HEK293 (cell line): ENCODE results near the gene STS.

Source experiments
- ATF2 ChIP-seq: fragments of 450-650 bp; formaldehyde crosslinking; IDR thresholded peaks from 2 replicates; pipeline ENCODE4 v1.5.1; 2016; ENCODE audit warnings: missing biosample characterization, missing genetic modification characterization, low read depth
- SP7 ChIP-seq: fragments of 450-650 bp; formaldehyde crosslinking; IDR thresholded peaks from 2 replicates; pipeline ENCODE4 v1.5.1; 2016; ENCODE audit warnings: missing biosample characterization, missing genetic modification characterization
- YY1 ChIP-seq: fragments of 450-650 bp; formaldehyde crosslinking; IDR thresholded peaks from 2 replicates; pipeline ENCODE4 v1.5.1; 2018; ENCODE audit warnings: missing biosample characterization, missing genetic modification characterization
- ZBTB7A ChIP-seq: fragments of 450-650 bp; formaldehyde crosslinking; IDR thresholded peaks from 2 replicates; pipeline ENCODE4 v1.5.1; 2016; ENCODE audit warnings: low read depth, missing biosample characterization, missing genetic modification characterization
- ZNF10 ChIP-seq: fragments of 450-650 bp; formaldehyde crosslinking; IDR thresholded peaks from 2 replicates; pipeline ENCODE4 v1.5.1; 2017; ENCODE audit warnings: missing biosample characterization, missing genetic modification characterization
- ZNF174 ChIP-seq: fragments of 450-650 bp; formaldehyde crosslinking; IDR thresholded peaks from 2 replicates; pipeline ENCODE4 v1.5.0; 2017; ENCODE audit warnings: missing biosample characterization, mild to moderate bottlenecking, missing genetic modification characterization
- ZNF19 ChIP-seq: fragments of 450-650 bp; formaldehyde crosslinking; IDR thresholded peaks from 2 replicates; pipeline ENCODE4; 2016; ENCODE audit warnings: missing biosample characterization, missing genetic modification characterization, low read depth
- ZNF555 ChIP-seq: fragments of 450-650 bp; formaldehyde crosslinking; conservative IDR thresholded peaks from 2 replicates; pipeline ENCODE4 v1.5.1; 2017; ENCODE audit warnings: missing biosample characterization, mild to moderate bottlenecking, missing genetic modification characterization, inconsistent platforms
- ZNF596 ChIP-seq: fragments of 450-650 bp; IDR thresholded peaks from 2 replicates; pipeline ENCODE4 v1.5.0; 2018; ENCODE audit warnings: missing biosample characterization, mild to moderate bottlenecking, missing genetic modification characterization, moderate library complexity
- ZSCAN30 ChIP-seq: fragments of 450-650 bp; IDR thresholded peaks from 2 replicates; pipeline ENCODE4 v1.5.1; 2018; ENCODE audit warnings: missing biosample characterization, mild to moderate bottlenecking, missing genetic modification characterization, moderate library complexity
- TF ChIP-seq, protein P1 (sequence below): fragments of 450-650 bp; formaldehyde crosslinking; IDR thresholded peaks from 2 replicates; pipeline ENCODE4 v1.5.1; 2016; ENCODE audit warnings: missing biosample characterization, missing genetic modification characterization
- TF ChIP-seq, protein P2 (sequence below): fragments of 450-650 bp; formaldehyde crosslinking; IDR thresholded peaks from 2 replicates; pipeline ENCODE4 v1.5.1; 2017; ENCODE audit warnings: missing biosample characterization, missing genetic modification characterization
- TF ChIP-seq, protein P3 (sequence below): fragments of 450-650 bp; formaldehyde crosslinking; IDR thresholded peaks from 2 replicates; pipeline ENCODE4 v1.5.1; 2017; ENCODE audit warnings: missing biosample characterization, missing genetic modification characterization

DNA sequence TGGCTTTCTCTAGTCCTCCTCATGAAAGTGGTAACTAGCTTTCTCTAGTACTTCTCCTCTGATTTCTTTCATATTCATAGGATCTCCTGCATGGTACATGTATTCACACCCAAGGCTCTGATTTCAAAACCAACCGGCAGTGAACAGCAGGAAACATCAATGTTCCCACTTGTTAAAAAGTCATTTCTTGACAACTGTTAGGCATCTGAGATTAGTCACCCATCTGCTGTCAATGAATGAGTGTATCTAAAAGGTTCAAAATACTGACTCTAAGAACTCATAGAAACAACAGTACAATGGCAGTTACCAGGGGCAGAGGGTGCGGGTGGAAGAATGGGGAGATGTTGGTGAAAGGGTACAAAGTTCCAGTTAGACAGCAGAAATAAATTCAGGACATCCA, 31.9 kb downstream of the STS start:
- TF ChIP-seq YY1 (no peak), ZSCAN30 (tag by site-specific recombination) (no peak), ZNF555 (tag by site-specific recombination) (no peak), ZNF19 (tag by site-specific recombination) (no peak), ZNF174 (no peak), ZNF596 (no peak), ZNF10 (no peak), ATF2 (tag by site-specific recombination) (no peak), SP7 (tag by site-specific recombination) (no peak), ZBTB7A (no peak)
- TF ChIP-seq, protein P1, sequence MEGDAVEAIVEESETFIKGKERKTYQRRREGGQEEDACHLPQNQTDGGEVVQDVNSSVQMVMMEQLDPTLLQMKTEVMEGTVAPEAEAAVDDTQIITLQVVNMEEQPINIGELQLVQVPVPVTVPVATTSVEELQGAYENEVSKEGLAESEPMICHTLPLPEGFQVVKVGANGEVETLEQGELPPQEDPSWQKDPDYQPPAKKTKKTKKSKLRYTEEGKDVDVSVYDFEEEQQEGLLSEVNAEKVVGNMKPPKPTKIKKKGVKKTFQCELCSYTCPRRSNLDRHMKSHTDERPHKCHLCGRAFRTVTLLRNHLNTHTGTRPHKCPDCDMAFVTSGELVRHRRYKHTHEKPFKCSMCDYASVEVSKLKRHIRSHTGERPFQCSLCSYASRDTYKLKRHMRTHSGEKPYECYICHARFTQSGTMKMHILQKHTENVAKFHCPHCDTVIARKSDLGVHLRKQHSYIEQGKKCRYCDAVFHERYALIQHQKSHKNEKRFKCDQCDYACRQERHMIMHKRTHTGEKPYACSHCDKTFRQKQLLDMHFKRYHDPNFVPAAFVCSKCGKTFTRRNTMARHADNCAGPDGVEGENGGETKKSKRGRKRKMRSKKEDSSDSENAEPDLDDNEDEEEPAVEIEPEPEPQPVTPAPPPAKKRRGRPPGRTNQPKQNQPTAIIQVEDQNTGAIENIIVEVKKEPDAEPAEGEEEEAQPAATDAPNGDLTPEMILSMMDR (tag by site-specific recombination) = no peak
- TF ChIP-seq, protein P2, sequence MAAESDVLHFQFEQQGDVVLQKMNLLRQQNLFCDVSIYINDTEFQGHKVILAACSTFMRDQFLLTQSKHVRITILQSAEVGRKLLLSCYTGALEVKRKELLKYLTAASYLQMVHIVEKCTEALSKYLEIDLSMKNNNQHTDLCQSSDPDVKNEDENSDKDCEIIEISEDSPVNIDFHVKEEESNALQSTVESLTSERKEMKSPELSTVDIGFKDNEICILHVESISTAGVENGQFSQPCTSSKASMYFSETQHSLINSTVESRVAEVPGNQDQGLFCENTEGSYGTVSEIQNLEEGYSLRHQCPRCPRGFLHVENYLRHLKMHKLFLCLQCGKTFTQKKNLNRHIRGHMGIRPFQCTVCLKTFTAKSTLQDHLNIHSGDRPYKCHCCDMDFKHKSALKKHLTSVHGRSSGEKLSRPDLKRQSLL (tag by site-specific recombination) = no peak
- TF ChIP-seq, protein P3, sequence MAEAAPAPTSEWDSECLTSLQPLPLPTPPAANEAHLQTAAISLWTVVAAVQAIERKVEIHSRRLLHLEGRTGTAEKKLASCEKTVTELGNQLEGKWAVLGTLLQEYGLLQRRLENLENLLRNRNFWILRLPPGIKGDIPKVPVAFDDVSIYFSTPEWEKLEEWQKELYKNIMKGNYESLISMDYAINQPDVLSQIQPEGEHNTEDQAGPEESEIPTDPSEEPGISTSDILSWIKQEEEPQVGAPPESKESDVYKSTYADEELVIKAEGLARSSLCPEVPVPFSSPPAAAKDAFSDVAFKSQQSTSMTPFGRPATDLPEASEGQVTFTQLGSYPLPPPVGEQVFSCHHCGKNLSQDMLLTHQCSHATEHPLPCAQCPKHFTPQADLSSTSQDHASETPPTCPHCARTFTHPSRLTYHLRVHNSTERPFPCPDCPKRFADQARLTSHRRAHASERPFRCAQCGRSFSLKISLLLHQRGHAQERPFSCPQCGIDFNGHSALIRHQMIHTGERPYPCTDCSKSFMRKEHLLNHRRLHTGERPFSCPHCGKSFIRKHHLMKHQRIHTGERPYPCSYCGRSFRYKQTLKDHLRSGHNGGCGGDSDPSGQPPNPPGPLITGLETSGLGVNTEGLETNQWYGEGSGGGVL (tag by site-specific recombination) = no peak
